GM23338 (cell line): ENCODE data around the gene MICAL2. TPM values are rescaled to one million over a fixed set of nuclear protein-coding genes. Genes with fewer than 3 reads are reported as not detected.

Experiments
- ATAC-seq: fragments of 200-7000 bp; cut with Tn5 transposase; 3 replicates; pipeline ENCODE4 v1.9.1; 2020
- DNase-seq: peaks from one replicate; pipeline ENCODE4 v3.0.0-alpha.2; 2015; ENCODE audit warnings: low spot score
- H2AFZ ChIP-seq: fragments of 200-600 bp; sonication (generic); 2 replicates; pipeline ENCODE4 v1.8.0; 2016; ENCODE audit warnings: antibody characterized with exemption, mild to moderate bottlenecking, moderate library complexity
- H3F3A ChIP-seq: fragments of 200-600 bp; sonication (generic); replicated peaks from 2 replicates; pipeline ENCODE4 v1.8.0; 2017; ENCODE audit warnings: antibody characterized with exemption, mixed run types, low read depth
- H3K27ac ChIP-seq: fragments of 200-600 bp; sonication (generic); 2 replicates; pipeline ENCODE4 v1.6.1; 2016; ENCODE audit warnings: low read depth
- H3K27me3 ChIP-seq: fragments of 200-600 bp; sonication (generic); 2 replicates; pipeline ENCODE4 v1.8.0; 2016; ENCODE audit warnings: mild to moderate bottlenecking, mixed run types, moderate library complexity; ENCODE audit not compliant: insufficient read depth
- H3K36me3 ChIP-seq: fragments of 200-600 bp; sonication (generic); 2 replicates; pipeline ENCODE4 v1.8.0; 2016; ENCODE audit warnings: mild to moderate bottlenecking; ENCODE audit not compliant: insufficient read depth
- H3K4me1 ChIP-seq: fragments of 200-600 bp; sonication (generic); 2 replicates; pipeline ENCODE4 v1.8.0; 2016; ENCODE audit warnings: mild to moderate bottlenecking, moderate library complexity; ENCODE audit not compliant: insufficient read depth
- H3K4me2 ChIP-seq: fragments of 200-600 bp; sonication (generic); 2 replicates; pipeline ENCODE4 v1.7.1; 2017; ENCODE audit warnings: mixed run types
- H3K4me3 ChIP-seq: fragments of 200-600 bp; sonication (generic); 2 replicates; pipeline ENCODE4 v1.6.1; 2016; ENCODE audit warnings: mixed run types
- H3K79me2 ChIP-seq: fragments of 200-600 bp; sonication (generic); replicated peaks from 2 replicates; pipeline ENCODE4 v1.8.0; 2017; ENCODE audit warnings: mild to moderate bottlenecking; ENCODE audit not compliant: insufficient read depth
- H3K9me2 ChIP-seq: fragments of 200-600 bp; sonication (generic); 2 replicates; pipeline ENCODE4 v1.8.0; 2017; ENCODE audit not compliant: insufficient read depth
- H4K20me1 ChIP-seq: fragments of 200-600 bp; sonication (generic); replicated peaks from 2 replicates; pipeline ENCODE4 v1.8.0; 2017; ENCODE audit warnings: mild to moderate bottlenecking; ENCODE audit not compliant: insufficient read depth
- H3K27ac Mint-ChIP-seq: 2 replicates; pipeline ENCODE4 v1.8.0; 2020; ENCODE audit warnings: inconsistent platforms, mild to moderate bottlenecking, moderate library complexity, mixed read lengths
- H3K27me3 Mint-ChIP-seq: 3 replicates; pipeline ENCODE4 v1.8.0; 2022; ENCODE audit warnings: low read depth, mild to moderate bottlenecking, moderate library complexity, mixed read lengths, inconsistent platforms; ENCODE audit not compliant: insufficient read depth, poor library complexity
- H3K36me3 Mint-ChIP-seq: 3 replicates; pipeline ENCODE4 v1.8.0; 2021; ENCODE audit warnings: low read depth, mild to moderate bottlenecking, inconsistent platforms, moderate library complexity, mixed read lengths
- H3K4me1 Mint-ChIP-seq: 3 replicates; pipeline ENCODE4 v1.8.0; 2020; ENCODE audit warnings: mild to moderate bottlenecking, inconsistent platforms, mixed read lengths
- H3K4me3 Mint-ChIP-seq: 3 replicates; pipeline ENCODE4 v1.8.0; 2021; ENCODE audit warnings: moderate library complexity, mild to moderate bottlenecking, inconsistent platforms, mixed read lengths
- H3K9me3 Mint-ChIP-seq: 3 replicates; pipeline ENCODE4 v1.8.0; 2020; ENCODE audit warnings: moderate library complexity, mild to moderate bottlenecking, inconsistent platforms, mixed read lengths
- CREB1 ChIP-seq: fragments of 250-450 bp; sonication (Bioruptor Pico); IDR thresholded peaks from 2 replicates; pipeline ENCODE4 v1.5.0; 2020; ENCODE audit warnings: low read depth, mild to moderate bottlenecking, moderate library complexity
- CTCF ChIP-seq, 2 experiments: fragments of 200-600 bp in 1 of 2; sonication (generic) in 1 of 2; conservative IDR thresholded peaks; 2 replicates each; pipeline versions ENCODE4 v1.5.1 to v1.6.1; 2016 to 2017; ENCODE audit warnings: antibody characterized with exemption in 2 of 2, low read depth in 2 of 2, mild to moderate bottlenecking in 2 of 2, moderate library complexity in 1 of 2
- ETS1 ChIP-seq: IDR thresholded peaks from 2 replicates; pipeline ENCODE4 v1.6.1; 2016; ENCODE audit warnings: antibody characterized with exemption
- EZH2 ChIP-seq: fragments of 200-600 bp; sonication (generic); IDR thresholded peaks from one replicate; pipeline ENCODE4 v1.8.0; 2017; ENCODE audit warnings: antibody characterized with exemption, mild to moderate bottlenecking, low read depth; ENCODE audit not compliant: unreplicated experiment
- EZH2phosphoT487 ChIP-seq: fragments of 200-600 bp; sonication (generic); IDR thresholded peaks from one replicate; pipeline ENCODE4 v1.8.1; 2018; ENCODE audit warnings: antibody characterized with exemption; ENCODE audit not compliant: unreplicated experiment
- JUNB ChIP-seq: IDR thresholded peaks from one replicate; pipeline ENCODE4 v1.6.1; 2016; ENCODE audit warnings: antibody characterized with exemption; ENCODE audit not compliant: unreplicated experiment
- NANOG ChIP-seq: IDR thresholded peaks from 2 replicates; pipeline ENCODE4 v1.6.1; 2016; ENCODE audit warnings: antibody characterized with exemption, borderline replicate concordance
- POLR2AphosphoS5 ChIP-seq: IDR thresholded peaks from 2 replicates; pipeline ENCODE4 v1.6.1; 2016; ENCODE audit warnings: antibody characterized with exemption, low read depth
- REST ChIP-seq: IDR thresholded peaks from one replicate; pipeline ENCODE4 v1.6.1; 2018; ENCODE audit warnings: antibody characterized with exemption; ENCODE audit not compliant: unreplicated experiment
- STAT1 ChIP-seq: IDR thresholded peaks from one replicate; pipeline ENCODE4 v1.6.1; 2016; ENCODE audit warnings: antibody characterized with exemption; ENCODE audit not compliant: unreplicated experiment
- ZNF114 ChIP-seq: fragments of 250-450 bp; sonication (Bioruptor Pico); IDR thresholded peaks from 2 replicates; pipeline ENCODE4 v1.5.0; 2020; ENCODE audit warnings: mild to moderate bottlenecking, moderate library complexity
- ZNF331 ChIP-seq: fragments of 250-450 bp; sonication (Bioruptor Pico); IDR thresholded peaks from 2 replicates; pipeline ENCODE4 v1.5.0; 2020; ENCODE audit warnings: low read depth, mild to moderate bottlenecking, moderate library complexity
- ZNF462 ChIP-seq: fragments of 250-450 bp; sonication (Bioruptor Pico); IDR thresholded peaks from 2 replicates; pipeline ENCODE4 v1.5.0; 2020; ENCODE audit warnings: mild to moderate bottlenecking, moderate library complexity
- polyA plus RNA-seq: library from polyadenylated mRNA; unstranded; fragments of >200 nt; fragmentation: Nextera tagmentation; extraction: Ambion mirVana; gene quantifications from 2 replicates; pipeline ENCODE4 v1.2.1, GENCODE V29; 2016
- total RNA-seq: library from RNA; depleted of rRNA; stranded (reverse); fragments of >200 nt; shearing (Covaris generic); gene quantifications from 2 replicates; pipeline ENCODE4 v1.2.3, GENCODE V29; 2014

The MICAL2 gene
- total and polyA plus RNA-seq, 2 experiments from 2014 or later, result 0.66 to 1.4 TPM

- ATAC-seq (no peak), DNase-seq (no peak)
- Histone ChIP-seq H3K9me2 (no peaks in the 10 kb centered on the region), H4K20me1 (no peaks in the 10 kb centered on the region), H3F3A (no peaks in the 10 kb centered on the region), H3K4me1 (no peaks in the 10 kb centered on the region), H3K36me3 (no peaks in the 10 kb centered on the region), H3K4me2 (no peak overlapping the region), H3K27me3 (no peaks in the 10 kb centered on the region), H3K27ac (no peak overlapping the region), H3K4me3 (no peak overlapping the region), H3K79me2 (no peaks in the 10 kb centered on the region), H2AFZ (no peak overlapping the region)
- H3K4me1 Mint-ChIP-seq, result peaks cover 5% of the 10 kb centered on the region; the same call in 2 of the 3 replicates
- H3K36me3 Mint-ChIP-seq, result no peaks in the 10 kb centered on the region
- peaks cover 11% of the 10 kb centered on the region for H3K27me3 Mint-ChIP-seq
- H3K4me3 Mint-ChIP-seq, result no peak overlapping the region
- no peak overlapping the region for H3K27ac Mint-ChIP-seq
- H3K9me3 Mint-ChIP-seq, result no peaks in the 10 kb centered on the region
- TF ChIP-seq ETS1 (no peak), ZNF114 (CRISPR knock-in tag) (no peak), ZNF331 (CRISPR knock-in tag) (no peak), STAT1 (no peak), EZH2 (no peak), NANOG (no peak), REST (no peak), CREB1 (CRISPR knock-in tag) (no peak), CTCF (conservative IDR thresholded peaks at IDR 0.05; ENCODE audit: low read depth in 2 of 2) (no peak), POLR2AphosphoS5 (no peak), ZNF462 (CRISPR knock-in tag) (no peak), JUNB (no peak), EZH2phosphoT487 (no peak)
These were observed 159.2 kb downstream of the MICAL2 start for GRCh38 chr11:12269446-12270214.
